Loucy (cell line): ENCODE results near the gene CIB2.

Source experiments
- H2AFZ ChIP-seq: fragments of 200-600 bp; sonication (generic); 2 replicates; pipeline ENCODE4 v1.6.0; 2016; ENCODE audit warnings: antibody characterized with exemption, mild to moderate bottlenecking, low read length, moderate library complexity
- H3F3A ChIP-seq: fragments of 200-600 bp; 2 replicates; pipeline ENCODE4 v1.6.0; 2016; ENCODE audit warnings: antibody characterized with exemption, low read depth, mild to moderate bottlenecking
- H3K27me3 ChIP-seq: fragments of 200-600 bp; sonication (generic); 2 replicates; pipeline ENCODE4 v1.6.1; 2014; ENCODE audit warnings: low read length, mild to moderate bottlenecking; ENCODE audit not compliant: insufficient read depth, poor library complexity, severe bottlenecking
- H3K36me3 ChIP-seq: fragments of 200-600 bp; sonication (generic); 2 replicates; pipeline ENCODE4 v1.6.1; 2016; ENCODE audit warnings: low read length; ENCODE audit not compliant: insufficient read depth
- H3K4me1 ChIP-seq: fragments of 200-600 bp; sonication (generic); 2 replicates; pipeline ENCODE4 v1.5.1; 2014; ENCODE audit warnings: low read length, mild to moderate bottlenecking; ENCODE audit not compliant: insufficient read depth, poor library complexity, severe bottlenecking
- H3K4me2 ChIP-seq: fragments of 200-600 bp; sonication (generic); 2 replicates; pipeline ENCODE4 v1.6.0; 2014; ENCODE audit warnings: antibody characterized with exemption, low read length, low read depth, mild to moderate bottlenecking; ENCODE audit not compliant: poor library complexity, severe bottlenecking
- H3K4me3 ChIP-seq: fragments of 200-600 bp; sonication (generic); 2 replicates; pipeline ENCODE4 v1.5.1; 2014; ENCODE audit warnings: low read length, mild to moderate bottlenecking, mixed read lengths; ENCODE audit not compliant: poor library complexity, severe bottlenecking
- H3K79me2 ChIP-seq: fragments of 200-600 bp; sonication (generic); 2 replicates; pipeline ENCODE4 v1.6.1; 2014; ENCODE audit warnings: low read length; ENCODE audit not compliant: insufficient read depth
- H3K9ac ChIP-seq: fragments of 200-600 bp; sonication (generic); 2 replicates; pipeline ENCODE4 v1.6.0; 2014; ENCODE audit warnings: mild to moderate bottlenecking, low read depth, low read length, moderate library complexity; ENCODE audit not compliant: poor library complexity, severe bottlenecking
- H3K9me2 ChIP-seq: fragments of 200-600 bp; sonication (generic); replicated peaks from 2 replicates; pipeline ENCODE4 v1.6.1; 2016; ENCODE audit warnings: low read depth, low read length, mixed read lengths
- H3K9me3 ChIP-seq: fragments of 200-600 bp; sonication (generic); 2 replicates; pipeline ENCODE4 v1.6.1; 2014; ENCODE audit warnings: mild to moderate bottlenecking, antibody characterized with exemption, low read length, low read depth; ENCODE audit not compliant: insufficient read depth
- H4K20me1 ChIP-seq: fragments of 200-600 bp; sonication (generic); 2 replicates; pipeline ENCODE4 v1.6.0; 2014; ENCODE audit warnings: antibody characterized with exemption, low read length, mild to moderate bottlenecking; ENCODE audit not compliant: insufficient read depth, poor library complexity, severe bottlenecking
- CTCF ChIP-seq: fragments of 200-600 bp; sonication (generic); conservative IDR thresholded peaks from 2 replicates; pipeline ENCODE4 v1.5.1; 2014; ENCODE audit warnings: mild to moderate bottlenecking, antibody characterized with exemption, low read length
- EZH2phosphoT487 ChIP-seq: fragments of 200-600 bp; IDR thresholded peaks from 2 replicates; pipeline ENCODE4 v1.6.1; 2018; ENCODE audit warnings: antibody characterized with exemption, mild to moderate bottlenecking, moderate library complexity, borderline replicate concordance

Gene CIB2

GRCh38 chr15:78110096-78110495, 21.1 kb downstream of the CIB2 start:
- Histone ChIP-seq H3K4me2 (no peak overlapping the region), H3K9ac (no peak overlapping the region), H3K9me3 (no peaks in the 10 kb centered on the region), H3K4me1 (peaks cover 12% of the 10 kb centered on the region), H3K4me3 (no peak overlapping the region), H3K36me3 (no peaks in the 10 kb centered on the region), H3K79me2 (no peaks in the 10 kb centered on the region), H2AFZ (no peak overlapping the region), H4K20me1 (no peaks in the 10 kb centered on the region), H3K27me3 (no peaks in the 10 kb centered on the region), H3K9me2 (no peaks in the 10 kb centered on the region), H3F3A (no peaks in the 10 kb centered on the region)
- no peak for TF ChIP-seq EZH2phosphoT487
- TF ChIP-seq CTCF: no peak

- Histone ChIP-seq H3K9ac (no peak overlapping the region), H3K9me2 (no peaks in the 10 kb centered on the region), H3K4me2 (no peak overlapping the region), H4K20me1 (no peaks in the 10 kb centered on the region), H3K9me3 (no peaks in the 10 kb centered on the region), H3K27me3 (no peaks in the 10 kb centered on the region), H3K4me1 (peaks cover 22% of the 10 kb centered on the region), H3F3A (no peaks in the 10 kb centered on the region), H2AFZ (no peak overlapping the region), H3K4me3 (no peak overlapping the region), H3K36me3 (no peaks in the 10 kb centered on the region), H3K79me2 (no peaks in the 10 kb centered on the region)
- TF ChIP-seq CTCF: no peak
- TF ChIP-seq EZH2phosphoT487: no peak
Measured at GRCh38 chr15:78109156-78109555, 22.1 kb downstream of the CIB2 start.

GRCh38 chr15:78108300-78109084, 22.8 kb downstream of the CIB2 start:
- no peaks in the 10 kb centered on the region for H3F3A ChIP-seq
- no peaks in the 10 kb centered on the region for H3K9me3 ChIP-seq
- H3K36me3 ChIP-seq: no peaks in the 10 kb centered on the region
- H3K4me2 ChIP-seq: no peak overlapping the region
- no peak overlapping the region for H3K9ac ChIP-seq
- H4K20me1 ChIP-seq: no peaks in the 10 kb centered on the region
- no peaks in the 10 kb centered on the region for H3K79me2 ChIP-seq
- no peak overlapping the region for H3K4me3 ChIP-seq
- peaks cover 28% of the 10 kb centered on the region for H3K4me1 ChIP-seq
- H2AFZ ChIP-seq: no peak overlapping the region
- no peaks in the 10 kb centered on the region for H3K9me2 ChIP-seq
- H3K27me3 ChIP-seq: no peaks in the 10 kb centered on the region
- TF ChIP-seq CTCF (peak; percentile 97), EZH2phosphoT487 (no peak)
